Measurements from ENCODE around the gene IL12RB2. TPM values are rescaled to one million over a fixed set of nuclear protein-coding genes. Genes with fewer than 3 reads are reported as not detected.

IL12RB2 gene
- total RNA-seq, 1 donor from 2014 or later, result 0.06 TPM

- H3K4me2 ChIP-seq, result no peak overlapping the region
- DNase-seq (ENCODE audit: low spot score), result no peak
- H3K36me3 ChIP-seq, result no peaks in the 10 kb centered on the region
- peaks cover 3% of the 10 kb centered on the region for H3K27me3 Mint-ChIP-seq (ENCODE audit: insufficient read depth, low read depth)
- H3F3A ChIP-seq (ENCODE audit: low read depth), result peaks cover 22% of the 10 kb centered on the region
- no peaks in the 10 kb centered on the region for H3K79me2 ChIP-seq (ENCODE audit: low read depth)
- no peak overlapping the region for H3K4me3 ChIP-seq
- H3K27ac ChIP-seq, result no peak overlapping the region
- H2AFZ ChIP-seq (replicated peaks), result no peak overlapping the region
- no peaks in the 10 kb centered on the region for H3K9me3 Mint-ChIP-seq
- no peaks in the 10 kb centered on the region for H3K27me3 ChIP-seq
- no peaks in the 10 kb centered on the region for H3K36me3 Mint-ChIP-seq
- H3K9me3 ChIP-seq (ENCODE audit: low read depth), result no peaks in the 10 kb centered on the region
- peaks cover 11% of the 10 kb centered on the region for H3K4me1 ChIP-seq
- H3K4me1 Mint-ChIP-seq, result no peaks in the 10 kb centered on the region
- H3K27ac Mint-ChIP-seq, result no peak overlapping the region
- H3K9ac ChIP-seq, result no peak overlapping the region
- TF ChIP-seq, protein P1, sequence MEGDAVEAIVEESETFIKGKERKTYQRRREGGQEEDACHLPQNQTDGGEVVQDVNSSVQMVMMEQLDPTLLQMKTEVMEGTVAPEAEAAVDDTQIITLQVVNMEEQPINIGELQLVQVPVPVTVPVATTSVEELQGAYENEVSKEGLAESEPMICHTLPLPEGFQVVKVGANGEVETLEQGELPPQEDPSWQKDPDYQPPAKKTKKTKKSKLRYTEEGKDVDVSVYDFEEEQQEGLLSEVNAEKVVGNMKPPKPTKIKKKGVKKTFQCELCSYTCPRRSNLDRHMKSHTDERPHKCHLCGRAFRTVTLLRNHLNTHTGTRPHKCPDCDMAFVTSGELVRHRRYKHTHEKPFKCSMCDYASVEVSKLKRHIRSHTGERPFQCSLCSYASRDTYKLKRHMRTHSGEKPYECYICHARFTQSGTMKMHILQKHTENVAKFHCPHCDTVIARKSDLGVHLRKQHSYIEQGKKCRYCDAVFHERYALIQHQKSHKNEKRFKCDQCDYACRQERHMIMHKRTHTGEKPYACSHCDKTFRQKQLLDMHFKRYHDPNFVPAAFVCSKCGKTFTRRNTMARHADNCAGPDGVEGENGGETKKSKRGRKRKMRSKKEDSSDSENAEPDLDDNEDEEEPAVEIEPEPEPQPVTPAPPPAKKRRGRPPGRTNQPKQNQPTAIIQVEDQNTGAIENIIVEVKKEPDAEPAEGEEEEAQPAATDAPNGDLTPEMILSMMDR (IDR thresholded peaks at IDR 0.05), result no peak
- TF ChIP-seq EZH2 (IDR thresholded peaks at IDR 0.05), result no peak
- H3K4me3 Mint-ChIP-seq, result no peak overlapping the region
- H4K20me1 ChIP-seq (ENCODE audit: low read depth), result no peaks in the 10 kb centered on the region
These were observed 93.8 kb downstream of the IL12RB2 start for GRCh38 chr1:67401443-67401842.

DNA sequence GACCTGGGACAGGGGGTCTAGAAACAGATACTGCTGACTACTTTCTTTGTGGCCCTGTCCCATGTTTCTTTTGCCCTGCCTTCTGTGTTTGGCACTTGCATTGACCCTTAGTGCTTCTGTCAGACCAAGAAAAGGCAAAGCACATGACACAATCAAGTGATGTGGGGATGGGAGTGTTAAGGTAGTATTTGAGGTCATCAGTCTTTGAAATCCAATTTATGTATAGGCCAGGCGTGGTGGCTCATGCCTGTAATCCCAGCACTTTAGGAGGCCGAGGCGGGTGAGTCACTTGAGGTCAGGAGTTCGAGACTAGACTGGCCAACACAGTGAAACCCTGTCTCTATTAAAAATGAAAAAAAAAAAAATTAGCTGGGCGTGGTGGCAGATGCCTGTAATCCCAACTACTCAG, 96.5 kb downstream of the IL12RB2 start:
- H3K4me3 ChIP-seq, result no peak overlapping the region
- DNase-seq (ENCODE audit: low spot score), result no peak
- H3K4me2 ChIP-seq, result no peak overlapping the region
- H3K27me3 ChIP-seq, result no peaks in the 10 kb centered on the region
- H3K36me3 ChIP-seq, result no peaks in the 10 kb centered on the region
- Mint-ChIP-seq H3K27ac (no peak overlapping the region), H3K27me3 (ENCODE audit: insufficient read depth, low read depth) (peaks cover 3% of the 10 kb centered on the region), H3K4me1 (no peaks in the 10 kb centered on the region), H3K4me3 (no peak overlapping the region), H3K9me3 (no peaks in the 10 kb centered on the region), H3K36me3 (peaks cover 3% of the 10 kb centered on the region)
- peaks cover 4% of the 10 kb centered on the region for H4K20me1 ChIP-seq (ENCODE audit: low read depth)
- H2AFZ ChIP-seq (replicated peaks), result no peak overlapping the region
- H3F3A ChIP-seq (ENCODE audit: low read depth), result peaks cover 44% of the 10 kb centered on the region
- H3K4me1 ChIP-seq, result peaks cover 7% of the 10 kb centered on the region
- no peaks in the 10 kb centered on the region for H3K79me2 ChIP-seq (ENCODE audit: low read depth)
- H3K9me3 ChIP-seq (ENCODE audit: low read depth), result no peaks in the 10 kb centered on the region
- no peak overlapping the region for H3K9ac ChIP-seq
- H3K27ac ChIP-seq, result no peak overlapping the region
- TF ChIP-seq EZH2 (IDR thresholded peaks at IDR 0.05) (no peak), EZH2phosphoT487 (IDR thresholded peaks at IDR 0.05) (no peak)
- TF ChIP-seq, protein P1 (IDR thresholded peaks at IDR 0.05), result no peak

GRCh38 chr1:67405473-67406245, 98.0 kb downstream of the IL12RB2 start:
- DNase-seq (ENCODE audit: low spot score), result no peak
- H3K27ac Mint-ChIP-seq, result no peak overlapping the region
- H3K27me3 Mint-ChIP-seq (ENCODE audit: insufficient read depth, low read depth), result peaks cover 3% of the 10 kb centered on the region
- H3K4me3 ChIP-seq, result no peak overlapping the region
- peaks cover 53% of the 10 kb centered on the region for H3F3A ChIP-seq (ENCODE audit: low read depth)
- peaks cover 14% of the 10 kb centered on the region for H4K20me1 ChIP-seq (ENCODE audit: low read depth)
- H3K9me3 ChIP-seq (ENCODE audit: low read depth), result no peaks in the 10 kb centered on the region
- H3K4me2 ChIP-seq, result no peak overlapping the region
- no peaks in the 10 kb centered on the region for H3K4me1 Mint-ChIP-seq
- H3K4me3 Mint-ChIP-seq, result no peak overlapping the region
- no peaks in the 10 kb centered on the region for H3K27me3 ChIP-seq
- H3K36me3 ChIP-seq, result peaks cover 5% of the 10 kb centered on the region
- H3K27ac ChIP-seq, result peak overlapping the region; percentile 44
- no peaks in the 10 kb centered on the region for H3K9me3 Mint-ChIP-seq
- no peak overlapping the region for H2AFZ ChIP-seq (replicated peaks)
- peaks cover 9% of the 10 kb centered on the region for H3K36me3 Mint-ChIP-seq
- no peaks in the 10 kb centered on the region for H3K79me2 ChIP-seq (ENCODE audit: low read depth)
- TF ChIP-seq, protein P1 (IDR thresholded peaks at IDR 0.05), result no peak
- no peak for TF ChIP-seq EZH2 (IDR thresholded peaks at IDR 0.05)
- no peak for TF ChIP-seq EZH2phosphoT487 (IDR thresholded peaks at IDR 0.05)
- no peaks in the 10 kb centered on the region for H3K4me1 ChIP-seq
- H3K9ac ChIP-seq, result no peak overlapping the region

All from neural progenitor cell (in vitro differentiated cells).